ENCODE measurements around the gene MAPRE2.
"Not testable (repeated sequence)": the region's sequence is repeated elsewhere in the genome, so short reads cannot be mapped to it uniquely, and the experiment has no call there.

Gene MAPRE2

DNA sequence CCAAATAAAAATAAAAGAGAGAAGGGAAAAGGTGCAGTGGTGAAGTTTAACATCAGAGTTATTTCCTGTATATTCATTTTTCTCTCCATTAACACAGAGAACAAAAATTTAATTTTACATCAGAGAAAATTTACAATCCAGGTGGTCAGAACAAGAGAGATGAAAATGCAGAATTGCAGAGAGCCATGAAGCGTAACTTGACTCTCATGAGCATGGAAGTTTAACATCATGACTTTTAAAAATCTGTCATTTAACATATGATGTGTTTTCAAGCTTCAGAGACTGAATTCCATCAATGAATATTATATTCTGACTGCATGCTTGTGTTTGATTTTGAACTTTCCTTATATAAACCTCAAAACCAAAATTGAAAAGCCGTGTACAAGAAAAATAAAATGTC, 120.3 kb downstream of the MAPRE2 start:
- no peak overlapping the region for H3K4me3 ChIP-seq (replicated peaks; ENCODE audit: low read depth, low read length)
- TF ChIP-seq, protein P1, sequence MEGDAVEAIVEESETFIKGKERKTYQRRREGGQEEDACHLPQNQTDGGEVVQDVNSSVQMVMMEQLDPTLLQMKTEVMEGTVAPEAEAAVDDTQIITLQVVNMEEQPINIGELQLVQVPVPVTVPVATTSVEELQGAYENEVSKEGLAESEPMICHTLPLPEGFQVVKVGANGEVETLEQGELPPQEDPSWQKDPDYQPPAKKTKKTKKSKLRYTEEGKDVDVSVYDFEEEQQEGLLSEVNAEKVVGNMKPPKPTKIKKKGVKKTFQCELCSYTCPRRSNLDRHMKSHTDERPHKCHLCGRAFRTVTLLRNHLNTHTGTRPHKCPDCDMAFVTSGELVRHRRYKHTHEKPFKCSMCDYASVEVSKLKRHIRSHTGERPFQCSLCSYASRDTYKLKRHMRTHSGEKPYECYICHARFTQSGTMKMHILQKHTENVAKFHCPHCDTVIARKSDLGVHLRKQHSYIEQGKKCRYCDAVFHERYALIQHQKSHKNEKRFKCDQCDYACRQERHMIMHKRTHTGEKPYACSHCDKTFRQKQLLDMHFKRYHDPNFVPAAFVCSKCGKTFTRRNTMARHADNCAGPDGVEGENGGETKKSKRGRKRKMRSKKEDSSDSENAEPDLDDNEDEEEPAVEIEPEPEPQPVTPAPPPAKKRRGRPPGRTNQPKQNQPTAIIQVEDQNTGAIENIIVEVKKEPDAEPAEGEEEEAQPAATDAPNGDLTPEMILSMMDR (IDR thresholded peaks at IDR 0.05; ENCODE audit: low read length, missing control alignments), result no peak
- DNase-seq (ENCODE audit: low read depth), result no peak

DNA sequence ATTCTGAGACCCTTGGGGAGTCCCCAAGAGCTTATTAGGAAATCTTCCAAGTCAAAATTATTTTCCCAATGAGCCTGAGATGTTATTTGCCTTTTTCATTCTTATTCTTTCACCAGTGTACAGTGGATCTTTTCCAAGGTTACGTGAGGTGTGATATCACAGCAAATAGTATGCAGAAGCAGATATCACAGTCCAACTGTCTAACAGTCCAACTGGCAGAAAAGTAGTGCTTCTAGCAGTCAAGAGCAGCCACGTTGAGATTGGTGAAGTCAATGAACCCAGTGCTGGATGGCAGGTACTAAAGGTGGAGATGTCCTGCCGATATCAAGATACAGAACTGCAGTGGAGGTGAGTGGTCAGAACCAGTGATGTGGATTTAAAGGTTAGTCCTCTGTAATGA, 120.7 kb downstream of the MAPRE2 start:
- TF ChIP-seq, protein P1 (IDR thresholded peaks at IDR 0.05; ENCODE audit: low read length, missing control alignments), result no peak

DNA sequence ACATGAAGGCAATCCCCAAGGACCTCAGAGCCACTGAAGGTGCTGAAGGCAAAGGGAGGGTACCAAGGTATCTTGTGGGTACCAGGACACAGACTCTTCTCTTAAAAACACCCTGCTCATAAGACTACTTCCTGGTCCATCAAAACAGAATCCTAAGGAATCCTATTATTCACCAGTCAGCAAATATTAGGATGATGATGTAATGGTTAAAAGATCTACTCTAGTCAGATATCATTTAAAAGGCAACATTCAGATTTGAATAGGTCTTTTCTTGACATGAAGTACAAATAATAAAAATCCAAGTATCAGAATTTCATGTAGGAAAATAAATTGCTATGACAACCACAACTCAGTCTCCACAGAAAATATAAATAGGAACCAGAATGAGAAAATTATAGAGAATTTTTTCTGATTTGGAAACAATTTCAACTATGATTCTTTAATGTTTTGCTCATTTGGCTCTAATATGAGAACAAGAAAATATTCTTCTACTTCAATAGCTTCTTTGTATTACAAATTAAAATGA, 121.9 kb downstream of the MAPRE2 start:
- TF ChIP-seq, protein P1 (IDR thresholded peaks at IDR 0.05; ENCODE audit: low read length, missing control alignments), result no peak
- no peak for DNase-seq (ENCODE audit: low read depth)
- H3K4me3 ChIP-seq (replicated peaks; ENCODE audit: low read depth, low read length), result no peak overlapping the region

More for the DNA sequence above, 120.7 kb downstream of the MAPRE2 start:
- H3K4me3 ChIP-seq (replicated peaks; ENCODE audit: low read depth, low read length), result no peak overlapping the region
- DNase-seq (ENCODE audit: low read depth), result no peak

DNA sequence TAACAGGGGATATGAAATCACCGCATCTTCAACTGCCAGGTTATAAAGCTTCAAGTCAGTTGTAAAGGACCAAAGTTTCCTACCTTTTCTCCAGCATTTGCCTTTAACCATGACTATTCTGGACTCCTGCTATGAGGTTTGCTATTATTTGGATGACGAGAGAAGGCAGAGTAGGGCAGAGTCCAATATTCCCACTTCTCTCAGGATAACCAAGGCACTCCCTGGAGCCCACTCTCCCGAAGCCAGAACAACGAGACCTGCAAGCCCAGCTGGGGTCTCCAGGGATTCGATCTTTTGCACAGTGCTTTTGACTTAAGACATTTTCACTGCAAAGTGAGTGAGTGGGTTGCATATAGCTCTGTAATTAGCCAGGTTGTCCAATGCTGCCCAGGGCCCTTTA, 122.5 kb downstream of the MAPRE2 start:
- TF ChIP-seq, protein P1 (IDR thresholded peaks at IDR 0.05; ENCODE audit: low read length, missing control alignments), result no peak
- DNase-seq (ENCODE audit: low read depth), result no peak
- no peak overlapping the region for H3K4me3 ChIP-seq (replicated peaks; ENCODE audit: low read depth, low read length)

DNA sequence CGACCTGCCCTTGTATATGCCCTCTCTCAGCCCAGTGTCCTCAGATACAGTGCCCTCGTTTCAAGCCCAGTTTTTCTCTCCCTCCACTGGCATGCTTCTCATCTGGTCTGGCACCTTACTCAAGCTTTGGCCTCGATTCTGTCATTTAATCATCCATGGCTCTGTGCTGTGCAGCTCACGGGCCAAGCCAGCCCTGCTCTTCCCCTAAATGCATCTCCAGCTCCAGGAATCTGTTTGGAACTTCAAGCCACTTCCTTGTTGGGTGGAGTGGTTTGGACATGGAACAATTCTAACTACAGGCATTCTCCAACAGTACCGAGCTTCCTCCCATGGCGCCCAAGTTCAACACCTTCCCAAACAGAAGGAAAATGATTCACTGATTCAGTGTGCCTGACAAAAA, 122.9 kb downstream of the MAPRE2 start:
- no peak for DNase-seq (ENCODE audit: low read depth)
- TF ChIP-seq, protein P1 (IDR thresholded peaks at IDR 0.05; ENCODE audit: low read length, missing control alignments), result no peak
- H3K4me3 ChIP-seq (replicated peaks; ENCODE audit: low read depth, low read length), result no peak overlapping the region

DNA sequence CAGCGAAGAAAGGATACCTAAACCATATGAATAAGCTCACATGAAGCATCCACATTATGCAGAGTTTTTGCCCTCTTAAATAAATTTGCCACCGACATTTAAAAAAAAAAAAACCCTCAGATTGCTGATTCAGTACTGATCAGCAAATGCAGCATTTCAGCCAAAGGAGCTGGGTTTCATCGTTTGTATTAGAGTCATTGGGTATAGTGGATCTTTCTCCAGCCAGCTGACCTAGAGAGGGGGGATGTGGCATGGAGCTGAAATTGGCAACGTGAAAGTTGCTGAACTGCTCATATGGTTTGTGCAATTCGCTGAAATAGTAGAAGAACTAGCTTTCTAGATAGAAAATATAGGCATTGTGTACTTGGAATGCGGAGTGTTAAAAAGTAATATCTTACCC, 126.1 kb downstream of the MAPRE2 start:
- DNase-seq (ENCODE audit: low read depth), result no peak
- no peak overlapping the region for H3K4me3 ChIP-seq (replicated peaks; ENCODE audit: low read depth, low read length)
- TF ChIP-seq, protein P1 (IDR thresholded peaks at IDR 0.05; ENCODE audit: low read length, missing control alignments), result no peak

DNA sequence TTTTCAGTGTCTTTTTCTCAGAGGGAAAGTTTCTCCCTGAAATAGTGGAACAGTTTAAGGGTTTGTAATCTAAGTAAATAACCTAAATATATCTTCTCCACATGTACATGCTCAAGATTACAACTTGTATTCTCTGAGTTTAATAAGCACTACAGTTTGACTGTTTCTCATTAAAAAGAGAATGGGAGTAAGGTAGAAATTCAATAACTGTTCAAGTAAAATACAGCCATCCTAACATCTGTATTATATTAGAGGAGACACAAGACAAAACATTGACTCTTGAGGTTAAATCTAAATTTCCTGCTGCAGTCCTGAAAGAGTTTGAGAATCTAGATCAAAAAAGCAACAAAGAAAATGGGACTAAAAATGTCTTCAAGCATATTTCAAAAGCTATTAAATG, 126.6 kb downstream of the MAPRE2 start:
- TF ChIP-seq, protein P1 (IDR thresholded peaks at IDR 0.05; ENCODE audit: low read length, missing control alignments), result no peak
- no peak for DNase-seq (ENCODE audit: low read depth)
- H3K4me3 ChIP-seq (replicated peaks; ENCODE audit: low read depth, low read length), result no peak overlapping the region

DNA sequence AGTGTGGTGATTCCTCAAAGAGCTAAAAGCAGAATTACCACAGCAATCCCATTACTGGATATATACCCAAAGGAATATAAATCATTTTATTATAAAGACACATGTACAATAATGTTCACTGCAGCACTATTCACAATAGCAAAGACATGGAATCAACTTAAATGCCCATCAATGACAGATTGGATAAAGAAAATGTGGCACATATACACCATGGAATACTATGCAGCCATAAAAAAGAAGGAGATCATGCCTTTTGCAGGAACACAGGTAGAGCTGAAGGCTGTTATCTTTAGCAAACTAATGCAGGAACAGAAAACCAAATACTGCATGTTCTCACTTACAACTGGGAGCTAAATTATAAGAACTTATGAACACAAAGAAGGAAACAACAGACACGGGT, 129.1 kb downstream of the MAPRE2 start:
- not testable (repeated sequence) for DNase-seq (ENCODE audit: low read depth); H3K4me3 ChIP-seq (replicated peaks; ENCODE audit: low read depth, low read length)
